HG02642 (cell line): ENCODE data around the gene BIRC6.
"Not testable (repeated sequence)": the region's sequence is repeated elsewhere in the genome, so short reads cannot be mapped to it uniquely, and the experiment has no call there.

Experiments
- ATAC-seq: cut with Tn5 transposase; IDR thresholded peaks from one replicate; pipeline ENCODE4 v1.9.1; 2021; ENCODE audit warnings: mild to moderate bottlenecking; ENCODE audit not compliant: unreplicated experiment, poor library complexity

Gene BIRC6

GRCh38 chr2:32446369-32446768, 89.5 kb downstream of the BIRC6 start:
- no peak for ATAC-seq

DNA sequence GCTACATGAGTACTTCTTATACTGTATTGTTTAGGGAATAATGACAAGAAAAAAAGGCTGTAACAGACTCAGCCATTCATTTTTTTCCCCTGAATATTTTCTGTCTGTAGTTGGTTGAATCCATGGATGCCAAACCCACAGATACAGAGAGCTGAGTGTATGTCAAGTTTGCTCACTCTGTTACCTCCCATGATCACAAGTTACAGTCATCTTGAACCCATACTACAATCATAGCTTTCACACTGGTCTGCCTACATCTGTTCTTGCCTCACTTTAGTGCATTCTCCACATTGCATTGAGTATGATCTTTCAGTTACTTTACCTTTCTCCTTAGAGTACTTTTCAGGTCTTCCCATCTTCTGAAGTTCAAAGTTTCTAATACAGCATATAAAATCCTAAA, 94.0 kb downstream of the BIRC6 start:
- ATAC-seq = no peak

DNA sequence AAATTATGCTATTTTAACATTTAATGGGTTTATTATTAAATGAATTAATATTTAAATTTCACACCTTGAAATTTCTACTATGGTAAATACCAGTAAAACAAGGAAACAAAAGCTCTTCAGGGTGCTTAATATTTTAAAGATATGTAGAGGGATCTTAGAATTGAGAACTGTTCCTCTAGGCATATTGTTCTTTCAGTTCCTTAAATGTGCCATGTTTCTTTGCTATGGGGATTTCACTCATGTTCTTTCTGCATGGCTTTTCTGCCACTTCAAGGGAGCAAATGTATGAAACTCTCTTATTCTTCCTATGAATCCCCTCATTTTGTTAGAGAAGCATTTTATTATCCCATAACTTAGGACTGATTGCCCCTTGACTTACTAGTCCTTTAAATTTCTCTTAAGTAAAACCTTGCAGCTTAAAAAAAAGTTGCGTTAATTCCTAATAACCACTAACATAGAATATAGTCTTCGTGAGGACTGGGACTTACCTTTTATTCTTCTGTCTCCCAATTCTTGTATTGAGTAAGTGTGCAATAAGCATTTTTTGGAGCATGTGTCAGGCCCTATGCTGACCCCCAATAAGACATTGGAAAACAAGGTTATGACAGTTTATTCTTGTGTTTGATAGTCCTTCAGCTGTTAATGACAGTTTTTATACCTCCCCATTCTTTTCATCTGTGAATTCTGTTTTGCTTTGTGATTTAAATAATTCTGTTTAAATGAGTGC, 95.7 kb downstream of the BIRC6 start:
- no peak for ATAC-seq

- ATAC-seq = no peak
These were observed 96.6 kb downstream of the BIRC6 start for GRCh38 chr2:32453242-32454062.

DNA sequence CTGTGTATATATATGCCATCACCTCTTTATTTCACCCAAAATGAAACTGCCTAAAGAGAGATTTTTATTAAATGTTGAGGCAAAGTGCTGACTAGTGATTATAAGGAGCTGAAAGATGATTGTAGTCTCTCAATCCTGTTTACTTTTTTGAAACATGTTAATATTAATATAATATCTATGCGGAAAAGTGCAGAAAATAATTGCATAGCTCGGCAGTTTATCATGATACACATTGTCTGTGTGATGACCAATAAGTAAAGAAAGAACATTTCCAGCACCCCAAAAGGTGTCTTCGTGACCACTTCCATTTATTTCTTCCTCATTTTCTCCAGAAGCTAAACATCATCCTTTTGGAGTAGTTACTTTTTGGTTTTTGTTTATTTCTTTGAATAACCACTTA, 99.0 kb downstream of the BIRC6 start:
- ATAC-seq = no peak

DNA sequence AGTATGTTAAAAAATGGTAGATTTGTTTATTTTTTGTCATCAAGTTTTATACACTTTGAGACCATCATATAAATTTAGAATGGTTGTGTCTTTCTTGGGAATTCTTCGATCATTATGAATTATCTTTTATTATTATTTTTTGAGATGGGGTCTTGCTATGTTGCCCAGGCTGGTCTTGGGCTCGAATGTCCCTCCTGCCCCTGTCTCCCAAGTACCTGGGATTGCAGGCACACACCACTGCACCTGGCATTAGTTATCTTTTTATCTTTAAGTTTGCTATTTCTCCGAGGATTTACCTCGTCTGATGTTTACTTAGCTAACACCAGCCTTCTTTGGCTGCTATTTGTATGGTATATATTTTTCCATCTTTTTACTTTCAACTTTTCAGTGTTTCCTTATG, 100.0 kb downstream of the BIRC6 start:
- no peak for ATAC-seq

DNA sequence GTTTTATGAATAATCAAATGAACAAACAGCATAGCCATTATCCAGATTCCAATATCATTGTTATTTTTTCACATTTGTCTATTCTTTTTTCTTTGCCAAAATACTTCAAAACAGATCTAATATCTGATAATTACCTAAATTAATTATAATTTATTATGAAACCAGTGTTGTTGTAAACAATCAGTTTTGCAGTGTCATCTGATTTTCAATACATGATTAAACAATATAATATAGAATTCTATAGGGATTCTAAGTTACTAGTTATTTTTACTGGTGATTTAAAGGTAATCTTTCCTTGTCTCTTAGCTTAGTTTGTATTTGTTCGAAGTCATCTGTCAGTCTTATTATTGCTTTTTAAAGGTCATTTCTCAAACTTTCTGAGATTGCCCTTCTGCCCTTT, 101.0 kb downstream of the BIRC6 start:
- ATAC-seq = no peak

GRCh38 chr2:32460861-32461260, 104.0 kb downstream of the BIRC6 start:
- ATAC-seq = not testable (repeated sequence)

DNA sequence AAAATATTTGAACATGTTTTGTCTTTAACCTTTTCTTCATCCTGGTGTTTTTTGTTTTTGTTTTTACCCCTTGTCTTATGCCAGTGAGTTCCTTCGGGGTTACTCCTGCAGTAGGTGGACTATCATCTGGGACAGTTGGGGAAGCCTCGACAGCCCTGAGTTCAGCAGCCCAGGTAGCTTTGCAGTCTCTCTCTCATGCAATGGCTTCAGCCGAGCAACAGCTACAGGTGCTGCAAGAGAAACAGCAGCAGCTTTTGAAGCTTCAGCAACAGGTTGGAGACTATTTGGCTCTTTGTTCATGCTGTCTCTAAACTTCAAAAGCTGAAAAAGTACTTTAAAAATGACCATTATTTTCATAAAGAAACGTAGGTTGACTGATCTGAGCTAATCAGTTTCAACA, 106.3 kb downstream of the BIRC6 start:
- ATAC-seq = no peak

DNA sequence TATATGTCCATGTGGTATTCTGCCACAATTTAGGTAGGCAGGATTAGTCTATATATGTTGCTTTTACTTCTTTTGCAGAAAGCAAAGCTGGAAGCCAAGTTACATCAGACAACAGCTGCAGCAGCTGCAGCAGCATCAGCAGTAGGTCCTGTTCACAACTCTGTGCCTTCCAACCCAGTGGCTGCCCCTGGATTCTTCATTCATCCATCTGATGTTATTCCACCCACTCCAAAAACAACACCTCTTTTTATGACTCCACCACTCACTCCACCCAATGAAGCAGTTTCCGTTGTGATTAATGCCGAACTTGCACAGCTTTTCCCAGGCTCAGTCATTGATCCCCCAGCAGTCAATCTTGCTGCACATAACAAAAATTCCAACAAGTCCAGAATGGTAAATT, 107.6 kb downstream of the BIRC6 start:
- no peak for ATAC-seq

DNA sequence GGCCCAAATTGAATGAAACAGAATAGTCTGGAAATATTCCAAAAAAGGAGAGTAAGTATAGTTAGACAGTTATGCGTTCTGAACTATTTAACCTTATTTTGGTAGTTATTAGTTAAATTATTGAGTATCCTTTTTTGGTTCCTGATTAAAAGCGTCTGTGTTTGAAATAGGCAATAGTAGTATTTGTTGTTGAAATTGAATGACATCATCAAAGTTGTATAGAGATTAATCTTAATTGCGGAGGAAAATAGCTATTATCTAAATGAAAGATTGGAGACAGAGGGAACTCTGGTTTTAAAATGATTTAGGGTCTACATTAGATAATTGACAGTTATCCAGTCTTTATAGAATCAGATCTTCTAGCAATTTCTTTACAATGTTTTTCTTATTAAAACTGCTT, 115.8 kb downstream of the BIRC6 start:
- ATAC-seq = no peak

- ATAC-seq = no peak
These were observed 117.6 kb downstream of the BIRC6 start for GRCh38 chr2:32474381-32474780.

GRCh38 chr2:32478889-32479620, 122.2 kb downstream of the BIRC6 start:
- ATAC-seq = no peak

DNA sequence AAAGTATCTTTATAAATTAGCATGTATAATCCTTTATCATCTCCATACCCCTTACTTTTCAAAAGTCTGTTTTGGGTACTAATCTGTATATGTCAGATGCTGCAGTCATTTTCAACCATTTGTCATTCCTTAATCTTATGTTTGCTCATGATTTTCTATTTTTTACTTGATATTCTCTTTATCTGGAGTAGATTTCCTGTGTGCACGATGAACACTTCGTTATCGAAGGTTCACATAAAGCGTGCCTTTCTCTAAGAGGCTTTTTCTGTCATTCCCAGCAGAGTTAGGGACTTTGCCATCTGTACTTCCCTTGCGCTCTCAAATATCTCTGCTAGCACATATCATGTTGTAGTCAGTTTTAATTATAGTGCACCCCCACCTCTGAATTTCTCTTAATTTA, 123.2 kb downstream of the BIRC6 start:
- ATAC-seq = no peak

DNA sequence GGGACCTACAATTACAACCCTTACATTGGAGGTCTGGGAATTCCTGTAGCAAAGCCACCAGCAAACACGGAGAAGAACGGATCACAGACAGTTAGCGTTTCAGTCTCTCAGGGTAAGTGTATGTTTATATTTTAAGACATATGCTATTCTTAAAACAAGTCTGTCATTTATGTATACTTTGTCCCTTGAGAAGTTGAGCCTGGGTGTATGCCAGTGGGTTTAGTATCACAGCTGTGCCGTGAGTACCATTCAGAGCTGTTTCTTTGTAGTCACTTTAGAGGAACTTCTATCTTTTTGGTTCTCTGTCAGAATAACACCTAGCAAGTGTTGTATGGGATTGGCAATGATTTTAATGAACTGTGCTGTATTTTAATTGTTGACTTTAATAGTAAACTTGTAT, 125.6 kb downstream of the BIRC6 start:
- ATAC-seq = no peak

GRCh38 chr2:32484937-32485336, 128.1 kb downstream of the BIRC6 start:
- ATAC-seq = no peak

DNA sequence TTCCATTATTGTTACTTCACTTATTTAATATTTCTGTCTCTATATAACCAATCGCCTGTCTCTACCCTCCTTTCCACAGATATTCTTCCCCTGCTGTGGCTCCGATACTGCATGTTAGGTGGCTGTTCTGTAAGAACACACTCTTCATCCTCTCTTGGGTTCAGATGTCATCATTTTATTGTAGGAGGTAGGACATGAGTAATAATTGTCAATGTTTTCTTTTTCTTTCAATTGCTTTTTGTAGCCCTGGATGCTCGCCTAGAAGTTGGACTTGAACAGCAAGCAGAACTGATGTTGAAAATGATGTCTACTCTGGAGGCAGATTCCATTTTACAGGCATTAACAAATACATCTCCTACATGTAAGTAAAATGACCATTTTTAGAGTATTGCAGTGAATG, 128.6 kb downstream of the BIRC6 start:
- no peak for ATAC-seq

- ATAC-seq = no peak
These were observed 132.2 kb downstream of the BIRC6 start for GRCh38 chr2:32489061-32489460.

GRCh38 chr2:32491346-32491745, 134.5 kb downstream of the BIRC6 start:
- no peak for ATAC-seq

GRCh38 chr2:32495139-32495538, 138.3 kb downstream of the BIRC6 start:
- ATAC-seq = no peak

DNA sequence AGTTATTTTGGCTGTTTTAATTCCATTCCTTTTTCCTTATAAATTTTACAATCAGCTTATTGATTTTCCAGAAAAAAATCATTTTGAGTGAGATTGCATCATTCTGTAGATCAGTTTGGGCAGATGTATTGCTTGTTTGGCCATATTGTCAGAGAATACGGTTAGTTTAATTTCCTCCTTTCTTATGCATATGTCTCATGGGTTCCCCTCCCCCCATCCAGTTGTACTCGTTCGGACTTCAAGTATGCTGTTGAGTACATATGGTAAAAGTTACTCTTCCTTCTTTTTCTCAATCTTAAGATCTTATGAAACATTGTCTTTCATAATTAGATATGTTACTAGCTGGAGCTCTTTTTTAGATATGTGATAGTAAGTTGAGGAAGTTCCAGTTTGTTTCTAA, 139.8 kb downstream of the BIRC6 start:
- no peak for ATAC-seq
